Transverse colon (tissue), 4 donors: ENCODE results near the gene SRM. TPM values are rescaled to one million over a fixed set of nuclear protein-coding genes. Genes with fewer than 3 reads are reported as not detected.

Experiments used
- total RNA-seq, 4 donors: library from RNA; depleted of rRNA; stranded (reverse); fragments of >200 nt; gene quantifications; one replicate each; pipeline ENCODE4 v1.1.0, GENCODE V29; 2016

Gene SRM
- total RNA-seq, 4 donors from 2014 or later, result 13.0 to 25.1 (median 20.3) TPM

Other genes with a start within 250 kb of the SRM start
- gene TARDBP, start 47.4 kb downstream of the SRM start, total RNA-seq, result 100 to 1,000 TPM; 112 to 278 (median 190) TPM
- gene MASP2, start 12.8 kb downstream of the SRM start, total RNA-seq, result not detected
- 100 to 1,000 TPM in 1 of 4 donors, 10 to 100 TPM in 3; 43.8 to 113 (median 68.7) TPM for gene EXOSC10, start 39.9 kb upstream of the SRM start, total RNA-seq
- under 1 TPM in 3 of 4 donors, not detected in 1; 0.55 to 1.00 (median 0.79) TPM for gene ANGPTL7, start 129.3 kb upstream of the SRM start, total RNA-seq
- 10 to 100 TPM; 31.0 to 45.6 (median 40.6) TPM for gene MTOR, start 202.5 kb upstream of the SRM start, total RNA-seq
- 10 to 100 TPM in 2 of 4 donors, 1 to 10 TPM in 2; 8.6 to 12.3 (median 10.8) TPM for gene UBIAD1, start 213.2 kb upstream of the SRM start, total RNA-seq